ENCODE results near the gene CAMK2N1. TPM values are rescaled to one million over a fixed set of nuclear protein-coding genes. Genes with fewer than 3 reads are reported as not detected.

The CAMK2N1 gene
- polyA plus RNA-seq, 3 donors, result not detected

DNA sequence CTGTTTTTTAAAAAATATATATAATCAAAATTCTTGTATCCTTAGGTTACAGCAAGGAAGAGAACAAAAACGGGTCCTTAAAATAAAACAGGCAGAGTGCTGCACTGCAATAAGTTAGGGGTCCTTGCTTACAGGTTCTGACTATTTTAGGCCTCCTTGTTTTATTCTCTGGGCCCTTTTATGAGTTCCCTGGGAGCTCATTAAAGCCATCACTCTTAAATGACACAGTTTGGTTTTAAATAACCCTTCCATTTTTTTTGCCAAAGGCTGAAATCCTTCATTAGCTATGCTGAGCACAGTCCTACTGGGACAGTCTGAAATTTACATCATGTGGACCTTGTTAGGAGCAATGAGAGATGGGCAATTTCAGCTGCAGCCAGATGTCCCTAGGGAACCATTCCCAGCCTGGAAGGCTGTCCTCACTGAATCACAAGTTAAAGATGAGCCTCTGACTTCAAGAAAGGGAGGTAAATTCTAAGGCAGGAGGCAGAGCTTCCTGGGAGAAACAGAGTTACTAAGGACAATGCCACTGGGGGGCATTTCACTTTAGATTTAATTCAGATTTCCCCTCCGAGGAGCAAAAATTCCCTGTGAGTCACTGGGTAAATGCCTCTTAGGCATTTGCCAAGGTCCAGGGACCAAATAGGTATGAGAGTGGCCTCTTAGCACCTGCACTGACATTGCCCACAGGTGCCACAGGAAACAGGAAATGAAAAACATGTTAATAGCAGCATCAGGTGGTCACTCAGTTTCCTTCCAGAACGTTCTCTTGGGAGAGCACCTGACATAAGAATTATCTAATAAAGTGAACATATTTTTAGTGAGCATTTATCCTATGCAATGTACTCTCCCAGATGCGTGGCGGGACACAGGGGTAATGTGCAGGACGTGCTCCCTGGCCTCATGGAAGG is 25.8 kb upstream of the CAMK2N1 start:
- WGBS (ENCODE audit: insufficient coverage), result 75% methylated on average over 2 of the region's 6 CpGs
- Histone ChIP-seq H3K27ac (ENCODE audit: low read depth in 1 of 2, low read length in 2 of 2) (no peak overlapping the region), H3K27me3 (ENCODE audit: control insufficient read depth in 2 of 2, insufficient read depth in 2 of 2, low read length in 2 of 2) (peaks cover 2 to 9% of the 10 kb centered on the region in 2 donors), H3K4me2 (replicated peaks; ENCODE audit: extremely low read depth, low read length, poor library complexity, severe bottlenecking) (no peak overlapping the region), H3K79me2 (ENCODE audit: insufficient read depth, low read length) (peaks cover 12% of the 10 kb centered on the region), H3K9me3 (replicated peaks in 1 of 2; ENCODE audit: control insufficient read depth in 1 of 2, insufficient read depth in 1 of 2, low read length in 2 of 2) (no peaks in the 10 kb centered on the region), H3K36me3 (replicated peaks in 1 of 2; ENCODE audit: control insufficient read depth in 1 of 2, insufficient read depth in 2 of 2, low read length in 2 of 2) (no peaks in the 10 kb centered on the region), H2AFZ (ENCODE audit: insufficient read depth, low read depth, low read length, poor library complexity, severe bottlenecking) (no peak overlapping the region), H4K20me1 (ENCODE audit: insufficient read depth, low read length) (no peaks in the 10 kb centered on the region), H3K4me1 (ENCODE audit: control insufficient read depth in 1 of 2, insufficient read depth in 2 of 2, low read length in 2 of 2) (peaks cover 12 to 15% of the 10 kb centered on the region in 2 donors), H3K9ac (ENCODE audit: insufficient read depth, low read length, poor library complexity, severe bottlenecking) (no peak overlapping the region), H3K4me3 (replicated peaks in 1 of 3; ENCODE audit: low read depth in 2 of 3, low read length in 3 of 3) (no peak overlapping the region)
- H3K4me3 Mint-ChIP-seq, result peak overlapping the region in 1 of 2 donors; percentile 26
- no peak for DNase-seq
- no peaks in the 10 kb centered on the region for H3K36me3 Mint-ChIP-seq
- TF ChIP-seq, protein P1, sequence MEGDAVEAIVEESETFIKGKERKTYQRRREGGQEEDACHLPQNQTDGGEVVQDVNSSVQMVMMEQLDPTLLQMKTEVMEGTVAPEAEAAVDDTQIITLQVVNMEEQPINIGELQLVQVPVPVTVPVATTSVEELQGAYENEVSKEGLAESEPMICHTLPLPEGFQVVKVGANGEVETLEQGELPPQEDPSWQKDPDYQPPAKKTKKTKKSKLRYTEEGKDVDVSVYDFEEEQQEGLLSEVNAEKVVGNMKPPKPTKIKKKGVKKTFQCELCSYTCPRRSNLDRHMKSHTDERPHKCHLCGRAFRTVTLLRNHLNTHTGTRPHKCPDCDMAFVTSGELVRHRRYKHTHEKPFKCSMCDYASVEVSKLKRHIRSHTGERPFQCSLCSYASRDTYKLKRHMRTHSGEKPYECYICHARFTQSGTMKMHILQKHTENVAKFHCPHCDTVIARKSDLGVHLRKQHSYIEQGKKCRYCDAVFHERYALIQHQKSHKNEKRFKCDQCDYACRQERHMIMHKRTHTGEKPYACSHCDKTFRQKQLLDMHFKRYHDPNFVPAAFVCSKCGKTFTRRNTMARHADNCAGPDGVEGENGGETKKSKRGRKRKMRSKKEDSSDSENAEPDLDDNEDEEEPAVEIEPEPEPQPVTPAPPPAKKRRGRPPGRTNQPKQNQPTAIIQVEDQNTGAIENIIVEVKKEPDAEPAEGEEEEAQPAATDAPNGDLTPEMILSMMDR (IDR thresholded peaks at IDR 0.05), result no peak
- no peak overlapping the region for H3K27ac Mint-ChIP-seq
- H3K4me1 Mint-ChIP-seq, result peaks cover 8% of the 10 kb centered on the region
- intact Hi-C loops (cut with micrococcal nuclease), result no loop called here
- peaks cover 15 to 29% (median 23%) of the 10 kb centered on the region in 3 donors for H3K27me3 Mint-ChIP-seq (ENCODE audit: low read depth in 3 of 3)
- H3K9me3 Mint-ChIP-seq, result peaks cover 0 to 1% (median 0%) of the 10 kb centered on the region in 7 donors

DNA sequence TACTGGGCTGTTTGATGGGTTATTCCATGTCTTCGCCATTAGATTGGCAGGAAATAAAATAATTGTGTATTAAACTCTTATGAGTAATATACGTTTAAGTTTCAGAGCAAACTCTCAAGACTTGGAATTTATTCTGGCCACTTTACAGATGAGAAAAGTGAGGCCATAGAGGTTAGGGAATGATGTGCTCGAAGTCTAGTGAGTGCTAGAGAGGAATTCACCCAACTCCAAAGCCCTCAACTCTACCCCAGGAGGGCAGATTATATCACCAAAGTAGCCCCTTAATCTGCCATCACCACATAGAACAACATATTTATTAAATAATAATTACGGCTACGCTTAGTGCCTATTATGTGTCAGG is 22.4 kb upstream of the CAMK2N1 start:
- no peak for DNase-seq
- peak overlapping the region; percentile 74 for H3K4me2 ChIP-seq (replicated peaks; ENCODE audit: extremely low read depth, low read length, poor library complexity, severe bottlenecking)
- WGBS (ENCODE audit: insufficient coverage), result 60% methylated on average over 3 of the region's 5 CpGs
- H3K4me3 ChIP-seq (replicated peaks in 1 of 3; ENCODE audit: low read depth in 2 of 3, low read length in 3 of 3), result peak overlapping the region; percentile 90 to 98 (median 92)
- intact Hi-C loops (cut with micrococcal nuclease), result no loop called here
- Mint-ChIP-seq H3K36me3 (peaks cover 4 to 13% of the 10 kb centered on the region in 2 donors), H3K9me3 (peaks cover 0 to 1% (median 0%) of the 10 kb centered on the region in 7 donors), H3K27ac (peak overlapping the region; percentile 90 to 97 (median 94)), H3K4me3 (peak overlapping the region; percentile 92 to 93), H3K27me3 (ENCODE audit: low read depth in 3 of 3) (peaks cover 11 to 24% (median 15%) of the 10 kb centered on the region in 3 donors), H3K4me1 (peaks cover 11% of the 10 kb centered on the region)
- H3K79me2 ChIP-seq (ENCODE audit: insufficient read depth, low read length), result peaks cover 33% of the 10 kb centered on the region
- H3K36me3 ChIP-seq (replicated peaks in 1 of 2; ENCODE audit: control insufficient read depth in 1 of 2, insufficient read depth in 2 of 2, low read length in 2 of 2), result peaks cover 0 to 22% of the 10 kb centered on the region in 2 donors
- H3K4me1 ChIP-seq (ENCODE audit: control insufficient read depth in 1 of 2, insufficient read depth in 2 of 2, low read length in 2 of 2), result peaks cover 13 to 16% of the 10 kb centered on the region in 2 donors
- TF ChIP-seq, protein P1 (IDR thresholded peaks at IDR 0.05), result no peak
- H2AFZ ChIP-seq (ENCODE audit: insufficient read depth, low read depth, low read length, poor library complexity, severe bottlenecking), result peak overlapping the region; percentile 93
- H3K9ac ChIP-seq (ENCODE audit: insufficient read depth, low read length, poor library complexity, severe bottlenecking), result peak overlapping the region; percentile 88
- peak overlapping the region; percentile 50 to 90 for H3K27ac ChIP-seq (ENCODE audit: low read depth in 1 of 2, low read length in 2 of 2)
- no peaks in the 10 kb centered on the region for H3K9me3 ChIP-seq (replicated peaks in 1 of 2; ENCODE audit: control insufficient read depth in 1 of 2, insufficient read depth in 1 of 2, low read length in 2 of 2)
- peaks cover 11% of the 10 kb centered on the region for H4K20me1 ChIP-seq (ENCODE audit: insufficient read depth, low read length)
- peaks cover 2 to 9% of the 10 kb centered on the region in 2 donors for H3K27me3 ChIP-seq (ENCODE audit: control insufficient read depth in 2 of 2, insufficient read depth in 2 of 2, low read length in 2 of 2)

Measured in CD14-positive monocyte (primary cell).